HG02798 (cell line): Measurements from ENCODE around the gene FBXO10.
"Not testable (repeated sequence)": the region's sequence is repeated elsewhere in the genome, so short reads cannot be mapped to it uniquely, and the experiment has no call there.

Experiments
- ATAC-seq: cut with Tn5 transposase; IDR thresholded peaks from one replicate; pipeline ENCODE4 v1.9.1; 2021; ENCODE audit warnings: mild to moderate bottlenecking; ENCODE audit not compliant: unreplicated experiment, poor library complexity

The FBXO10 gene

GRCh38 chr9:37575921-37576721, at the start of gene FBXO10:
Gene FBXO10, minus strand, starts transcription at chr9:37576380. Its CDS starts 34,612 bp downstream, at chr9:37541768.
- ATAC-seq = peak; percentile 85

- no peak for ATAC-seq
Observed at GRCh38 chr9:37625758-37626147, 49.6 kb upstream of the FBXO10 start.

DNA sequence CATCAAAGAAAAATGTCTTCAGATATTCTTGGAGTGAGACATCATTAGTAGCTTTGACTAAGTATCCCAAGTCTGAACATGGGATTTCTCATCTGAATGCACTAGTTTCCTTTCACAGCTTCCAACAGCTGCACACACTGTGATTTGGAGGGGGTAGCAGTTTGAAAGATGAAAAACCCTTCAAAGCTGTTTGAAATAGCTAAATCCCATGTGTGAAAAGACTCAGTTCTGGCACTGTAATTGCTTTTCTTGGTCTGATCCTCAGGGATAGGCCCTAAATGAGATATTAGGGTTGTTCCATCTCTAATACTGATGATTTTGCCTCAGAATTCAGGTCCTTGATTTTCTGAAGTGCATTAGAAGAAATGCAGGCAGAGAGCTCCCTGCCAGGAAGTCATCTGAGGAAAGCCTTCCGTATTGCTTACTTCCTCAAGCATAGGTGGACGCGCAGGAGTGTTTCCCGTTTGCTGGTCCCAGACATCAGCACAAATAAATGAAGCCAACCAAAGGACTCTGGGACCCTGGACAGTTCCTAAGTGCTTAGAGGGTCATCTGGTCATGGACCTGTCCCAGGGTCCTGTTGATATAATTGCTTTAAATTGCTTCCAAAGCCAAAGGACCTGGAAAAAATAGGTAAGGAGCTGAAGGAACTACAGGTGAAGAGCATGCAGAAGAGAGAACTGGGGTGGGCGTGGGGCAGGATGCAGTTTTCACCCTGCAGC, 49.0 kb upstream of the FBXO10 start:
- ATAC-seq = no peak

DNA sequence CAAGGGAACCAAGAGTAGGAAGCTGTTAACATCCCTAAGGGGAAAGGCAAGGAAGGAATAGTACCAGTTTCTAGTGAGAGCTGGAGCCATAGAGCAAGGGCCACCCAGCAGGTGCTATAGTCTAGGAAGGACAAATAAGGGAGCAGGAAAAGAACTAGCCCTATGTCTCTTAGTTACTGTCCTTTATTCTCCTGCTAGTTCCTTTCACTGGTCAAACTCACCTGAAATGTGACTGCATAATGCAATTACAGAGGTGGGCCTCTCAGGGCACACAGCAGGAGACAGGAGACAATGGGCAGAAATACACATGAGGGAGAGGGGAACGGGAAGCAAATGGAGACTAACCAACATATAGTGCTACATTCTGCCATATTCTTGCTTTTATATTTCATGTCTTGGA, 47.9 kb upstream of the FBXO10 start:
- no peak for ATAC-seq

- no peak for ATAC-seq
Observed at GRCh38 chr9:37623267-37623666, 47.1 kb upstream of the FBXO10 start.

DNA sequence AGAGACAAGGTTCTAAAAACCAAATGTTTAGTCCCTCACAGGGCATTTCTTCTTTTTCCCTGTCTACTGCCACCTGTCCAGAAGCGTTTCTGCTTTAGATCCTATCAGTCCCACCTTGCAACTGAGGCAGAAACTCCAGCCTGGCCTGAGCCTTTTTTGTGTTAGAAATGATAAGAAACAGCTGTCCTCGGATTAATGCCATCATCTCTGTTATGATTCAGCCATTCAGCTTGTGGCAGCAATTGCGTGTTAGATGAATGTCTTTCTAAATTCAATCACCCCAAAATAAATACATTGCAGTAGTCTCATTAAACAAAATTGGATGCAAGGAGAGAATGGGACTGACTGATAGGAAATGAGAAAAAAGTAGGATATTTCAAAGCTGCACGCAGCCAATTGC, 46.3 kb upstream of the FBXO10 start:
- ATAC-seq = no peak

DNA sequence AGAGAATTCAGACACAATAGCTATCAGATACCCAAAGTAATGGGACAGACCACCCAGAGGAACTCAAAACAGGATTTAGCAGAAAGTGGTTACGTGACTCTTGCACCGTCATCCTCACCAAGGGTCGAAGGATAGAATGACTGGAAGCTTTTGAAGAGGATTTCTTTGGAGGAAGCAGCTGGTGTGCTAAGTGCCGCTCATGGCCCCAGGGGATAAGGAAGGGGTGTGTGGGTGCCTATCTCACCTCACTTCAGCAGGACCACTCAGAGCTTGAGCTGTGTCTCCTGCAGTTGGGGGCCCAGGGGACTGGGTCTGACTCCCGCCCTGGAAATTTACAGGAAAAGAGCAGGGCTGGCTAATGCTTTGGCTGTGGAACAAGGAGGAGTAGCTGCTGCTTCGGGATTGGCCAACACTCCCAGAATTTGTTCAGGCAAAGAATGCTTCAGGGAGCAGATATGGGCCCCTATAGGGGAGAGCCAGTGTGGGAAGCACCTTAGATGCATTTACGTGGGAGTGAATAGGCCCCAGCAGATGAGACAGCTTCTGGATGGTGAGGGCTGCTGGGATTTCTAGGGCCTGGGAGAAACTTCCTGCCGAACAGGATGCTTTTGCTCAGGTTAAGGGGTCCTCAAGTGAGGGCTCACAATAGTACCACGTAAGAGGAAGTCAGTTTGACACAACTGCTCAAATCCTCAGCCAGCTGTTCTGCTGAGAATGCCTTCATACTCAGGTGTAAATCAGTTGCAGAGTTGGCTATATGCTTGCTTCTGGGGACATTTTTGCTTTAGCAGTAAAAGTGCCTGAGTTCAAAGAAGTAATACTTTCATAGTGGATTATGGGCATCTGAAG, 45.3 kb upstream of the FBXO10 start:
- ATAC-seq = no peak

DNA sequence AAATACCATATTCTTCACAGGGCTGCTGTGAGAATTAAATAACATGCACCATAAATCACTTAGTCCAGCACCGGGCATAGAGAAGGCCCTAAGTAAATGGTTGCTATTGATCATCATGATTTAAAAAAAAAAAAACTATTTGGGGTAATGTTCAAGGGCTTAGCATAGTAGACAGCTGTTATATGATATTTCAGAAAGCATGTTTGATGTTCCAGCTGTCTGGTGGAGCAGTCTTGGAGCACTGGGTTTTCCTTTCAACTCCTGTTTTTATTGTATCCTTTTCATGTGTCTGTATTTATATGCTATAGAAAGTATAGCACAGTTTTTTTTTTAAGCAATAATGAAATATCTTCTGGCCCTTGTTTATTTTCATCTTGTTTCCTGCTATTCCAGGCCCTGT, 44.2 kb upstream of the FBXO10 start:
- no peak for ATAC-seq

GRCh38 chr9:37619806-37620205, 43.6 kb upstream of the FBXO10 start:
- ATAC-seq = no peak

- no peak for ATAC-seq
Observed at GRCh38 chr9:37618817-37619216, 42.6 kb upstream of the FBXO10 start.

- no peak for ATAC-seq
Observed at GRCh38 chr9:37617832-37618231, 41.7 kb upstream of the FBXO10 start.

DNA sequence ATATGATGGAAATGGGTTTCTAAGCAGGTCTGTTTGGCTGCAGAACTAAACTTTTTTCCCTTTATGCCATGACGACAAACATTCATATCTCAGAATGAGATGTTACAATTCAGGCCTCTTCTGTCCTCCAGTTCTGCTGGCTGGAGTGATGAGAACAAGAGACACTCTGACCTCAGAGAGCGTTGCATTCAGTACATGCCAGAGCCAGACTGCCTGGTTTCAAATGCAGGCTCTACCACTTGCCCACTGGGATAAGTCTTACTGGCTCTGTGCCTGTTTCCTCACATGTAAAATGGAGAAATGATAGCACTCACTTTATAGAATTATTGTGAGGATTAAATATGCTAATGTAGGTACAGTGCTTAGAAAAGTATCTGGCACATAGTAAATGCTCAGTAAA, 41.0 kb upstream of the FBXO10 start:
- no peak for ATAC-seq

GRCh38 chr9:37611961-37612360, 35.8 kb upstream of the FBXO10 start:
- ATAC-seq = no peak

DNA sequence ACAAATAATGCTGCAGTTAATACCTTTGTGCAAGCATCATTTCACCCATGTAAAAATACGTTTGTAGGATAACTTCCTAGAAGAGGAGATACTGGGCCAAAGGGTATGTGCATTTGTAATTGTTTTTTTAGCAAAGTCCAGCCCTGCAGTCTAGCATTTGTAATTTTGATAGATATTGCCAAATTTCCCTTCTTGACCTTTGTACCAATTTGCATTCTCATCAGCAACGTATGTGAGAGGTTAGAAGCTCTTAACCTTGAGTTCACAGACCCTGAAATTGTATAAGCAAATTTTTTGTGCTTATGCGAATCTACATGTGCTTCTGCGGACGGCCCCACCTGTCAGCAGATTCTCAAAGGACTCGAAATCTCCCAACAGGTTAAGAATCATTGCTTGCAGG, 34.8 kb upstream of the FBXO10 start:
- no peak for ATAC-seq

GRCh38 chr9:37609735-37610397, 33.7 kb upstream of the FBXO10 start:
- no peak for ATAC-seq

DNA sequence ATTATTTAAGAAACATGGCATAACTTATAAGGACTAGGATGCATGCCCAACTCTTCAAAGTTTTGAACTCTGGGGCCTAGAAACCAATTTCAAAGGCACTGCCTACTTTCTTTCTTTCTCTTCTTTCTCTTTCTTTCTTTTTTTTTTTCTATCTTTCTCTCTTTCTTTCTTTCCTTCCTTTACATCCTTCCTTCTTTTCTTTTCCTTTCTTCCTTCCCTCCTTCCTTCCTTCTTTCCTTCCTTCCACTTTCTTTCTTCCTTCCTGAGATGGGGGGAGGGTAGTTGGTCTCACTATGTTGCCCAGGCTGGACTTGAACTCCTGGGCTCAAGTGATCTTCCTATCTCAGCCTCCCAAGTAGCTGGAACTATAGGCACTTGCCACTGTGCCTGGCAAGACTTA, 32.1 kb upstream of the FBXO10 start:
- no peak for ATAC-seq

- ATAC-seq = no peak
Observed at GRCh38 chr9:37604296-37604695, 28.1 kb upstream of the FBXO10 start.

DNA sequence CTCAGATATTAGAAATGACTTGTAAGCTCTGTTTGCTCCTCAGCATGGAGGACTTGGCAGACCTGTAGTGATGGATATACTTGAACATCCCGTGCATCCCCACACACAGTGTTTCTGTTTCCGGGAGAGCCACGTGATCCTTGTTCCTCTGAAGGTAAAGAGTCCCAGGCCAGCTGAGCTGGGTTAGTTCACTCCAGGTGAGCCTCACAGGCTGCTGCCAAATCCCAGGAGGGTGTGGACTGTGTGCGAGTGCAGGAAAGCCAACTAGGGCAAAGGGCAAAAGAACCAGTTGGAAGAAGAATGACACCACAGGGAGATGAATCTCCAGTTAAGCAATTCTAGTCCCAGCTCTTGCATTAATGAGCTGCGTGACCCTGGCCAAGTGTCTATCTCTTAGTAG, 26.6 kb upstream of the FBXO10 start:
- ATAC-seq = no peak

GRCh38 chr9:37602061-37602460, 25.9 kb upstream of the FBXO10 start:
- not testable (repeated sequence) for ATAC-seq

DNA sequence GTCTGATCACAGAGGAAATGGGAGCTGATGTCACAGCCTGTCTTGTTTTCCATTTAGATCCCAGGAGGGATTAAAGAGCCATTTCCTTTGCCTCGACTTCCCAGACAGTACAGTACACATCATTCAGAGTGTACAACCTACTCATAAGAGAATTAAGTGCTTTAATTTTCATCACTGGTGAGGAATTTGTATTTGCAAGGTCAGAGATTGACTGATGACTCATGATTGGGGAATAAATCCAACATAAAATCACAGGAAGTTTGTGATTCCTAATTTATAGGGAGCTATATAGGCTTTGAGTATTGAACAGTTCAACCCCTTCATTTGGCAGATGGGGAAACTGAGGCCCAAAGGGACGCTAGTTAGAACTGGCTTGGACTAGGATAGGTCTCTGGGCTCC, 20.3 kb upstream of the FBXO10 start:
- ATAC-seq = no peak
